HCT116 (cell line): ENCODE data around the gene EXD3. TPM values are rescaled to one million over a fixed set of nuclear protein-coding genes. Genes with fewer than 3 reads are reported as not detected.
A peak's percentile ranks its signal among the peaks of the same experiment; 100 is the strongest.

ENCODE experiments used
- ATAC-seq: fragments of 200-7000 bp; cut with Tn5 transposase; 2 replicates; pipeline ENCODE4 v1.9.1; 2020; ENCODE audit warnings: mild to moderate bottlenecking, moderate library complexity
- BruUV-seq: library from RNA; stranded (reverse); fragments of 400-500 nt; replicated peaks from 2 replicates; lab custom pipeline; 2021; lab: Mats Ljungman, UMichigan
- CTCF ChIA-PET: fragments of 300-600 bp; sonication (Branson Sonifier 250); formaldehyde crosslinking; loops from one replicate; lab custom pipeline; 2021; ENCODE audit warnings: antibody characterized with exemption; lab: Charles Lee
- POLR2A ChIA-PET: fragments of 300-600, 350-600 bp; sonication (Branson Sonifier 250); formaldehyde crosslinking; loops from one replicate; lab custom pipeline; 2021; ENCODE audit warnings: antibody characterized with exemption; lab: Charles Lee
- RAD21 ChIA-PET, 2 experiments: fragments of 300-600 bp; sonication (Branson Sonifier 250); formaldehyde crosslinking; loops; one replicate each; lab custom pipeline; 2023; ENCODE audit warnings: low total read pairs in 2 of 2; ENCODE audit not compliant: uncharacterized antibody in 2 of 2, unreplicated experiment in 2 of 2, low non-redundant PET in 1 of 2; lab: Charles Lee
- DNase-seq: peaks from one replicate; pipeline ENCODE4 v3.0.0-alpha.2; 2010; ENCODE audit warnings: low read depth, low spot score
- H2AFZ ChIP-seq: fragments of 200-600 bp; shearing (Covaris generic), sonication (generic); 2 replicates; pipeline ENCODE4 v1.6.1; 2017; ENCODE audit warnings: low read depth, mixed run types, mixed read lengths, antibody characterized with exemption, low read length; ENCODE audit not compliant: poor library complexity, severe bottlenecking
- H3K27ac ChIP-seq: 2 replicates; pipeline ENCODE4 v1.5.1; 2012; ENCODE audit warnings: low read depth, low read length
- H3K27me3 ChIP-seq: fragments of 200-600 bp; sonication (generic); 2 replicates; pipeline ENCODE4 v1.6.1; 2016; ENCODE audit warnings: mixed run types, low read length, mixed read lengths; ENCODE audit not compliant: insufficient read depth
- H3K36me3 ChIP-seq, 2 experiments: fragments of 200-500 bp in 1 of 2; fragments of 200-600 bp in 1 of 2; sonication (Bioruptor generic) in 1 of 2; sonication (generic) in 1 of 2; 2 replicates each; pipeline versions ENCODE4 v1.5.1 to v1.6.1; 2014 to 2016; ENCODE audit warnings: low read length in 2 of 2, inconsistent platforms in 1 of 2, mixed read lengths in 1 of 2, mixed run types in 1 of 2; ENCODE audit not compliant: insufficient read depth in 2 of 2, control insufficient read depth in 1 of 2
- H3K4me1 ChIP-seq, 2 experiments: fragments of 200-600 bp in 1 of 2; sonication (generic) in 1 of 2; 2 replicates each; pipeline versions ENCODE4 v1.5.1 to v1.6.1; 2012 to 2017; ENCODE audit warnings: low read length in 2 of 2, inconsistent platforms in 1 of 2, mild to moderate bottlenecking in 1 of 2, mixed read lengths in 1 of 2, mixed run types in 1 of 2, moderate library complexity in 1 of 2; ENCODE audit not compliant: insufficient read depth in 2 of 2, control insufficient read depth in 1 of 2
- H3K4me2 ChIP-seq: fragments of 200-600 bp; sonication (generic); 2 replicates; pipeline ENCODE4 v1.6.1; 2017; ENCODE audit warnings: mixed run types, low read length, mixed read lengths
- H3K4me3 ChIP-seq, 2 experiments: fragments of 200-600 bp in 1 of 2; sonication (generic) in 1 of 2; replicated peaks in 1 of 2; 2 replicates each; pipeline ENCODE4 v1.5.1; 2011 to 2016; ENCODE audit warnings: low read length in 2 of 2, control low read depth in 1 of 2, low read depth in 1 of 2, mild to moderate bottlenecking in 1 of 2, mixed read lengths in 1 of 2, mixed run types in 1 of 2
- H3K79me2 ChIP-seq: fragments of 200-600 bp; sonication (generic); 2 replicates; pipeline ENCODE4 v1.6.1; 2017; ENCODE audit warnings: mild to moderate bottlenecking, mixed run types, low read length, moderate library complexity, mixed read lengths; ENCODE audit not compliant: insufficient read depth
- H3K9ac ChIP-seq: fragments of 200-600 bp; sonication (generic); 2 replicates; pipeline ENCODE4 v1.6.1; 2016; ENCODE audit warnings: low read length, mixed read lengths
- H3K9me2 ChIP-seq: fragments of 200-600 bp; sonication (generic), shearing (Covaris generic); 2 replicates; pipeline ENCODE4 v1.6.1; 2017; ENCODE audit warnings: mixed run types, mild to moderate bottlenecking, moderate library complexity; ENCODE audit not compliant: insufficient read depth
- H3K9me3 ChIP-seq, 2 experiments: fragments of 200-500 bp in 1 of 2; fragments of 200-600 bp in 1 of 2; sonication (Bioruptor generic) in 1 of 2; sonication (generic) in 1 of 2; 2 replicates each; pipeline ENCODE4 v1.6.1; 2014 to 2017; ENCODE audit warnings: low read length in 2 of 2, mixed read lengths in 2 of 2, inconsistent platforms in 1 of 2, low read depth in 1 of 2, mild to moderate bottlenecking in 1 of 2, mixed run types in 1 of 2, moderate library complexity in 1 of 2; ENCODE audit not compliant: control insufficient read depth in 1 of 2, insufficient read depth in 1 of 2
- H4K20me1 ChIP-seq: fragments of 200-600 bp; sonication (generic), shearing (Covaris generic); 2 replicates; pipeline ENCODE4 v1.6.1; 2017; ENCODE audit warnings: mixed run types, mild to moderate bottlenecking, moderate library complexity; ENCODE audit not compliant: insufficient read depth
- POLR2AphosphoS5 ChIP-seq: IDR thresholded peaks from 2 replicates; pipeline ENCODE4 v1.6.1; 2011; ENCODE audit warnings: mild to moderate bottlenecking, low read depth, low read length, moderate library complexity
- SIN3A ChIP-seq: IDR thresholded peaks from 2 replicates; pipeline ENCODE4 v1.6.1; 2012; ENCODE audit warnings: low read depth
- TCF7L2 ChIP-seq: IDR thresholded peaks from 2 replicates; pipeline ENCODE4 v1.7.0; 2011; ENCODE audit warnings: borderline replicate concordance, inconsistent platforms; ENCODE audit not compliant: insufficient read depth, insufficient read length; ENCODE audit errors: extremely low read depth
- ZBTB33 ChIP-seq: IDR thresholded peaks from 2 replicates; pipeline ENCODE4 v1.6.1; 2011; ENCODE audit warnings: mild to moderate bottlenecking, low read length, moderate library complexity; ENCODE audit not compliant: insufficient replicate concordance; ENCODE audit errors: extremely low read depth
- intact Hi-C: fragments of 100-400 bp; cut with micrococcal nuclease; formaldehyde crosslinking; loops from 2 replicates; pipeline ENCODE4 v1.10.0; 2022
- total RNA-seq: library from RNA; stranded (reverse); gene quantifications from one replicate; pipeline ENCODE4 v1.2.1, GENCODE V29; 2021; ENCODE audit not compliant: unreplicated experiment

The EXD3 gene
- total RNA-seq, 1 experiment from 2014 or later, result 25.4 TPM

DNA sequence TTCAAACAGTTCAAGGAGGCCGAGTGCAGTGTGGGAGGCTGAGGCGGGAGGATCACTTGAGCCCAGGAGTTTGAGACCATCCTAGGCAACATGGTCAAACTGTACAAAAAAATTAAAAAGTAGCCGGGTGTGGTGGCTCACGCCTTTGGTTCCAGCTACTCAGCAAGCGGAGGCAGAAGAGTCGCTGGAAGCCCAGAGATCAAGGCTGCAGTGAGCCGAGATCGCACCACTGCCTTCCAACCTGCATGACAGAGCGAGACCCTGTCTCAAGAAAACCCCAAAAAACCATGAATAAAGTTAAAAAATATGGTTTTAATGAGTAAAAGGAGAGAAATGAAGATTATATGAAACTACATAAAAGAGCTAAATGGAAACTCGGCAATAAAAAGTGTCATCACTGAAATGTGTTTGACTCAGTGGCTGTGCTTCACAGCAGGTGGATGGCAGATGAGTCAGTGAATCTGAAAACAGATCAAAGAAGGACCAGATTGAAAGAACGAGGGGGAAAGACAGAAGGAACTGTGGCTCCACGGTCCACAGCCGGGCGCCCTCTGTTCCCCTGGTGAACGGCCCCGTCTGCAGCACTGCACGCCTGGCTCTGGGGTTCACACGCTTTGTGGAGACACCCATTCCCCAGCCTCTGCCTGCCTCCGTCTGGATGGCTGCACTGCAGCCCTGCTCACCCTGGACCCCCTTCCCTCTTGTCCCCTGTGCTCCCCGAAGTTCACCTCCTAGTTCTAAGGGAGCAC, 25.1 kb downstream of the EXD3 start:
- H3K27me3 ChIP-seq, result no peaks in the 10 kb centered on the region
- no peak overlapping the region for H3K27ac ChIP-seq
- CTCF ChIA-PET, result no interaction called here
- no peaks in the 10 kb centered on the region for H3K79me2 ChIP-seq
- no peak overlapping the region for H3K4me3 ChIP-seq
- RAD21 ChIA-PET, result no interaction called here
- DNase-seq, result no peak
- H2AFZ ChIP-seq, result no peak overlapping the region
- TF ChIP-seq ZBTB33, result no peak
- peak; percentile 16 for TF ChIP-seq TCF7L2
- no peak for TF ChIP-seq SIN3A
- no peak for TF ChIP-seq POLR2AphosphoS5
- ATAC-seq, result no peak
- no peaks in the 10 kb centered on the region for H3K36me3 ChIP-seq
- no peaks in the 10 kb centered on the region for H3K9me3 ChIP-seq
- no peaks in the 10 kb centered on the region for H3K9me2 ChIP-seq
- no peak overlapping the region for H3K9ac ChIP-seq
- POLR2A ChIA-PET, result no interaction called here
- intact Hi-C loops, result no loop called here
- no TSS peak for BruUV-seq
- no peak overlapping the region for H3K4me2 ChIP-seq
- peaks cover 0 to 11% of the 10 kb centered on the region in 2 experiments; a peak in 2 of 4 replicates for H3K4me1 ChIP-seq
- H4K20me1 ChIP-seq, result no peaks in the 10 kb centered on the region
